ENCODE measurements around the gene ACTMAP. TPM values are rescaled to one million over a fixed set of nuclear protein-coding genes. Genes with fewer than 3 reads are reported as not detected.

Gene ACTMAP
- total RNA-seq, 1 experiment from 2014 or later: 5.5 TPM

DNA sequence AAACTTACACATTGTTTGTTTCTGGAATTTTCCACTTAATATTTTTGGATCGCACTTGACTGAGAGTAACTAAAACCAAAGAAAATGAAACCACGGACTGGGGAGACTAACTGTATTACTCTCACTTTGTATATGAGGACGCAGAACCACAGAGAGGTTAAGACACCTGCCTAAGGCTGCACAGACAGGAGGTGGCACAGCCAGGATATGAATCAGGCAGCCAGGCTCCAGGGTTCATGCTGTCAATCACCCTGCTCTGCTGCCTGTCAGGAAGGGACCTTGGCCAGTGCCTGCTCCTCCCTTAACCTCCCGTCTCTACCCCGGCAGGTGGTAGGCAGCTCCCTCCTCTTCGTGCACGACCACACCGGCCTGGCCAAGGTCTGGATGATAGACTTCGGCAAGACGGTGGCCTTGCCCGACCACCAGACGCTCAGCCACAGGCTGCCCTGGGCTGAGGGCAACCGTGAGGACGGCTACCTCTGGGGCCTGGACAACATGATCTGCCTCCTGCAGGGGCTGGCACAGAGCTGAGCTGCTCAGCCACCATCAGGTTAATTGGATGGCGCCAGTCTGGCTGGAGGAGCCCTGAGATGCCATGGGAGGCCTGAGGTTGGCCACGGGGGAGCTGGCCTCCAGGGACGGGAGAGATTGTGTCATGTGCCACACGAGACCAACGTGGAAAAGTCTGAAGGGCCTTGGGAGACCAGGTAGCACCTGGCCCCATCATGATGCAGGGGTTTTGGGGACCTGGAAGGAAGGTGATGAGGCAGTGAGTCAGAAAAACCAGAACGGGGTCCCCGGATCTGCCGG is 11.0 kb downstream of the ACTMAP start:
- Histone ChIP-seq H3K4me3 (ENCODE audit: low read depth in 2 of 2, low read length in 2 of 2) (no peak overlapping the region), H3K27me3 (ENCODE audit: control insufficient read depth, insufficient read depth, low read length) (no peaks in the 10 kb centered on the region), H3K36me3 (ENCODE audit: control insufficient read depth, insufficient read depth, low read length) (no peaks in the 10 kb centered on the region), H3K27ac (ENCODE audit: low read length) (no peak overlapping the region), H3K4me1 (ENCODE audit: control insufficient read depth, insufficient read depth, low read length) (no peaks in the 10 kb centered on the region), H3K9me3 (ENCODE audit: control insufficient read depth, insufficient read depth, low read depth, low read length) (no peaks in the 10 kb centered on the region)
- ATAC-seq (0 out of 2 replicates have a peak, but pooled peaks have one; percentile 16), DNase-seq (ENCODE audit: low read depth, low spot score) (no peak)
- BruUV-seq (replicated peaks): no TSS peak
- ChIA-PET POLR2A (no interaction called here), CTCF (no interaction called here)
- in situ Hi-C loops (cut with HindIII; ENCODE audit: low pct_unique_long_range_greater_than_20kb, low sequenced_read_pairs) (no loop called here), intact Hi-C loops (cut with micrococcal nuclease; ENCODE audit: unreplicated experiment) (no loop called here)
- TF ChIP-seq POLR2AphosphoS5 (IDR thresholded peaks at IDR 0.05; ENCODE audit: low read depth, low read length) (no peak), TCF7L2 (IDR thresholded peaks at IDR 0.05; ENCODE audit: low read depth, low read length) (no peak), SIN3A (IDR thresholded peaks at IDR 0.05; ENCODE audit: borderline replicate concordance, insufficient read depth, low read depth, low read length) (no peak)
- TF ChIP-seq, protein P1, sequence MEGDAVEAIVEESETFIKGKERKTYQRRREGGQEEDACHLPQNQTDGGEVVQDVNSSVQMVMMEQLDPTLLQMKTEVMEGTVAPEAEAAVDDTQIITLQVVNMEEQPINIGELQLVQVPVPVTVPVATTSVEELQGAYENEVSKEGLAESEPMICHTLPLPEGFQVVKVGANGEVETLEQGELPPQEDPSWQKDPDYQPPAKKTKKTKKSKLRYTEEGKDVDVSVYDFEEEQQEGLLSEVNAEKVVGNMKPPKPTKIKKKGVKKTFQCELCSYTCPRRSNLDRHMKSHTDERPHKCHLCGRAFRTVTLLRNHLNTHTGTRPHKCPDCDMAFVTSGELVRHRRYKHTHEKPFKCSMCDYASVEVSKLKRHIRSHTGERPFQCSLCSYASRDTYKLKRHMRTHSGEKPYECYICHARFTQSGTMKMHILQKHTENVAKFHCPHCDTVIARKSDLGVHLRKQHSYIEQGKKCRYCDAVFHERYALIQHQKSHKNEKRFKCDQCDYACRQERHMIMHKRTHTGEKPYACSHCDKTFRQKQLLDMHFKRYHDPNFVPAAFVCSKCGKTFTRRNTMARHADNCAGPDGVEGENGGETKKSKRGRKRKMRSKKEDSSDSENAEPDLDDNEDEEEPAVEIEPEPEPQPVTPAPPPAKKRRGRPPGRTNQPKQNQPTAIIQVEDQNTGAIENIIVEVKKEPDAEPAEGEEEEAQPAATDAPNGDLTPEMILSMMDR (IDR thresholded peaks at IDR 0.05): no peak
- TF ChIP-seq, protein P2, sequence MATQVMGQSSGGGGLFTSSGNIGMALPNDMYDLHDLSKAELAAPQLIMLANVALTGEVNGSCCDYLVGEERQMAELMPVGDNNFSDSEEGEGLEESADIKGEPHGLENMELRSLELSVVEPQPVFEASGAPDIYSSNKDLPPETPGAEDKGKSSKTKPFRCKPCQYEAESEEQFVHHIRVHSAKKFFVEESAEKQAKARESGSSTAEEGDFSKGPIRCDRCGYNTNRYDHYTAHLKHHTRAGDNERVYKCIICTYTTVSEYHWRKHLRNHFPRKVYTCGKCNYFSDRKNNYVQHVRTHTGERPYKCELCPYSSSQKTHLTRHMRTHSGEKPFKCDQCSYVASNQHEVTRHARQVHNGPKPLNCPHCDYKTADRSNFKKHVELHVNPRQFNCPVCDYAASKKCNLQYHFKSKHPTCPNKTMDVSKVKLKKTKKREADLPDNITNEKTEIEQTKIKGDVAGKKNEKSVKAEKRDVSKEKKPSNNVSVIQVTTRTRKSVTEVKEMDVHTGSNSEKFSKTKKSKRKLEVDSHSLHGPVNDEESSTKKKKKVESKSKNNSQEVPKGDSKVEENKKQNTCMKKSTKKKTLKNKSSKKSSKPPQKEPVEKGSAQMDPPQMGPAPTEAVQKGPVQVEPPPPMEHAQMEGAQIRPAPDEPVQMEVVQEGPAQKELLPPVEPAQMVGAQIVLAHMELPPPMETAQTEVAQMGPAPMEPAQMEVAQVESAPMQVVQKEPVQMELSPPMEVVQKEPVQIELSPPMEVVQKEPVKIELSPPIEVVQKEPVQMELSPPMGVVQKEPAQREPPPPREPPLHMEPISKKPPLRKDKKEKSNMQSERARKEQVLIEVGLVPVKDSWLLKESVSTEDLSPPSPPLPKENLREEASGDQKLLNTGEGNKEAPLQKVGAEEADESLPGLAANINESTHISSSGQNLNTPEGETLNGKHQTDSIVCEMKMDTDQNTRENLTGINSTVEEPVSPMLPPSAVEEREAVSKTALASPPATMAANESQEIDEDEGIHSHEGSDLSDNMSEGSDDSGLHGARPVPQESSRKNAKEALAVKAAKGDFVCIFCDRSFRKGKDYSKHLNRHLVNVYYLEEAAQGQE (IDR thresholded peaks at IDR 0.05; ENCODE audit: insufficient read depth in 1 of 2, low read depth in 2 of 2, low read length in 1 of 2): no peak

DNA sequence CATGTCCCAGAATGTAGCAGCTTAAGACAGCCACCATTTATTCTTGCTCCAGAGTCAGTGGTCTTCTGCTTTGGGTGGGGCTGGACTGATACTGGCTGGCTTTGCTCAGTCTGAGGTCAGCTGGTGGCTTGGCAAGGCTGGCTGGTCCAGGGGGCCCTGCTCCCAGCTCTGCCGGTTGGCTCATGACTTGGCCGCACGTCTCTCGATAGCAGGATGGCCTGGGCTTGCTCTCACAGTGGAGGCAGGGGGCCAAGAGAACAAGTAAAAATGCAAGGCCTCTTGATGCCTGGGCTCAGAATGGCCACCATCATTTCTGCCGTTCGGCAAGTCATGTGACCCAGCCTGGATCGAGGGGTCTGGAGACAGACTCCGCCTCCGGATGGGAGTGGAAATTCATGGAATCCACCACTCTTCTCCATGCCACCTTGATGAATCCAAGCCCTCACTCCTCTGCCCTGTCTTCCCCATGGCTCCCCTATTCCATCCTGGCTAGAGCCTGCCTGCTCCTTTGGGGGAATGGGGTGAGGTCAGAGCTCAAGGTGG is 13.1 kb downstream of the ACTMAP start:
- ChIA-PET POLR2A (no interaction called here), CTCF (no interaction called here)
- Histone ChIP-seq H3K27ac (ENCODE audit: low read length) (no peak overlapping the region), H3K4me1 (ENCODE audit: control insufficient read depth, insufficient read depth, low read length) (no peaks in the 10 kb centered on the region), H3K4me3 (ENCODE audit: low read depth in 2 of 2, low read length in 2 of 2) (no peak overlapping the region), H3K9me3 (ENCODE audit: control insufficient read depth, insufficient read depth, low read depth, low read length) (no peaks in the 10 kb centered on the region), H3K27me3 (ENCODE audit: control insufficient read depth, insufficient read depth, low read length) (no peaks in the 10 kb centered on the region), H3K36me3 (ENCODE audit: control insufficient read depth, insufficient read depth, low read length) (no peaks in the 10 kb centered on the region)
- BruUV-seq (replicated peaks): no TSS peak
- DNase-seq (ENCODE audit: low read depth, low spot score) (no peak), ATAC-seq (no peak)
- in situ Hi-C loops (cut with HindIII; ENCODE audit: low pct_unique_long_range_greater_than_20kb, low sequenced_read_pairs): no loop called here
- TF ChIP-seq, protein P1 (IDR thresholded peaks at IDR 0.05): no peak
- TF ChIP-seq, protein P2 (IDR thresholded peaks at IDR 0.05; ENCODE audit: insufficient read depth in 1 of 2, low read depth in 2 of 2, low read length in 1 of 2): no peak
- TF ChIP-seq POLR2AphosphoS5 (IDR thresholded peaks at IDR 0.05; ENCODE audit: low read depth, low read length) (no peak), SIN3A (IDR thresholded peaks at IDR 0.05; ENCODE audit: borderline replicate concordance, insufficient read depth, low read depth, low read length) (no peak), TCF7L2 (IDR thresholded peaks at IDR 0.05; ENCODE audit: low read depth, low read length) (no peak)
- intact Hi-C loops (cut with micrococcal nuclease; ENCODE audit: unreplicated experiment): no loop called here
